HG02938 (cell line): ENCODE results near the gene SREBF2.
"Not testable (repeated sequence)": the region's sequence is repeated elsewhere in the genome, so short reads cannot be mapped to it uniquely, and the experiment has no call there.

Experiments
- ATAC-seq: cut with Tn5 transposase; IDR thresholded peaks from one replicate; pipeline ENCODE4 v1.9.1; 2021; ENCODE audit warnings: mild to moderate bottlenecking, moderate library complexity; ENCODE audit not compliant: unreplicated experiment

Gene SREBF2

DNA sequence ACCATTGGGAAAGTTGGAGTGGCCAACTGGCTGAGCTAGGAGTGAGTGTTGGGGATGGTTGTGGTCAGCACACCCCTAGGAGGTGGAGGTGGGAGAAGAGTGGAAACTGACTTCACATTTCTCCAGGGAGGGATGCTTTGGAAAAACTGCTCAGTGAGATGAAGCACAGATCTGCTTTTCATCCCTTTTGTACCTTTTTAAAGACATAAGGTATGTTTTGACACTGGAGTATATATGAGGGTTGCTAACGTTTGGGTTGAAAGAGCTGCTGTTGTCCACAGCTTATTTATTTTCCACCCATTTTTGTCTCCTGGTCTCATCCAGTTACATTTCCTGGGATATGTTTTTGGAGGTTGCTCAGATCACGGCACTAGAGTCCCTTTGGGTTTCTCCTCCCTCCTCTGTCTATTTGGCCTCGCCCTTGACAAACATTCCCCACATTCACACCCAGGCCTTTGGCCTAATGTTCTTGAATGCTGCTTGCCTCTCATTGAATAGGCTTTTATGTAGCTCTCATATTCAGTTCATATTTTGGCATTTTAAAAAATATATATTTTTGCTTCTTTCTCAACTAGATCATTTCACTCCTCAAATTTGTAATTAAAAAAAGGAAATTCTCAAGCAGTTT lies 8.3 kb downstream of the SREBF2 start:
- no peak for ATAC-seq

DNA sequence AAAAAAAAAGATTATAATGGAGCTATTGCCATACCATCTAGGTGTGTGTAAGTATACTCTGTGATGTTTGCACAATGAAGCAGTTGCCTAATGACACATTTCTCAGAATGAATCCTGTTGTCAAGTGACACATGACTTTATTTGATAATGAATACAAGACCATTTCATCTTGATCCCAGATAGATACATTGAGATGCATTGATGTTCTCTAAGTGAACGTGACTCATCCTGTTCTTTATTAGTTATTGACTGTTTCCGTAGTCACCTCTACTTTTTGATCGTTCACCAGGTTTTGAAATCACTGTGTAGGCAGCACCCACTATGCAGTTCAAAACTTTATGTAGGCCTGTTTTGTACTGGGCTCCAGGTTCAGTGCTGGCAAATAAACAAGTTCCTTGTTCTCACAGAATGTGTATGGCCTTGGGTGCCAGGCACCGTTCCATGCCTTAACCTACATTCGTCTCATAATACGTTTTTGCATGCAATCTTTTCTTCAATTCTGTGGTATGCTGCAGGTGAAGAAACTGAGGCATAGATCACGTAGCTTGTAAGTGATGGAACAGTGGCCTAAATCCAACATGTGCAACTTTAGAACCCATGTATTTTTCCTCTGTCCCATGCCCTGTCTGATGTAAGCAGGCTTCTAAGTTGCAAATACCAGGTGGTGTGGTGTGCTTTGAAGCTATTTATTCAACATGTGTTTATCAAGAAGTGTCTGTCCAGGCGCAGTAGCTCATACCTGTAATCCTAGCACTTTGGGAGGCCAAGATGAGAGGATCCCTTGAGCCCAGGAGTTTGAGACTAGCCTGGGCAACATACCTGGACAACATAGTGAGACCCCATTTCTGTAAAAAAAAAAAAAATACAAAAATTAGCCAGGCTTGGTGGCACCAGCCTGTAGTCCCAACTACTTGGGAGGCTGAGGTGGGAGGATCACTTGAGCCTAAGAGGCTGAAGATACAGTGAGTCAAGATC lies 10.4 kb downstream of the SREBF2 start:
- ATAC-seq: no peak

DNA sequence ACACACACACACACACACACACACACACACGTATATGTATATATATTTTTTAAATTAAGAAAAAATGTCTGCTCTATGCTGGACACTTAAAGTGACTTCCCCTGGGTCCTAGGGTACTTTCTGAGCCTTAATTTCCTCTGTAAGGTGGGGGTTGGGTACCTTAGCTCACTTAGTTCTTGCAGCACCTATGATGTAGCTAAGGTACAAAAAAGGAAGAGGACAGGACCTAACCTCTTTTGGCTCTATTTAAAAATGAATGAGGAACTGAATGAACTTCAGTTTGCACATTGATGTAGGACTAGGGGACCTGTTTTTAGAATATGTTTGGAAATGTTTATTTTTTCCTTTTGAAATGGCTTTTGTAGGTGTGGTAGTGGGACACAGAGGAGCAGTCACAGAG lies 11.1 kb downstream of the SREBF2 start:
- ATAC-seq: no peak

DNA sequence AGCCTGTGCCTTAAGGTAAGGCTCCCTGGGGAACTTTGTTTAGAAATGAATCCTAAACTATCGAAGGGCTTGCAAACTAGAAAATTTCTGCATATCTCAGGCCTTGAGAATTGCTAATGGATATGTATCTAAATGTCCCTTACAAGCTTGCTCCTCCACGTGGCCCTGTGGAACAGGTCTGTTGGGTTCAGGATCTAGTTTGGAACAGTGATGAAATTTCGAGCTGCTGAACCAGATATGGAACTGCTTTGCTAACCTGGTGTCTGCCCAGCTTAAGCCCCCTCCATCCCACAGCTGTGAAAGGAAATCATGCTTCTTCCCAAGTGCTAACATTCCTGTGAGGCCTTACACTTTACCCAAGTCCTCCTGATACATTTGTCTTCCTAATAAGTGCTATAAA lies 11.6 kb downstream of the SREBF2 start:
- no peak for ATAC-seq

DNA sequence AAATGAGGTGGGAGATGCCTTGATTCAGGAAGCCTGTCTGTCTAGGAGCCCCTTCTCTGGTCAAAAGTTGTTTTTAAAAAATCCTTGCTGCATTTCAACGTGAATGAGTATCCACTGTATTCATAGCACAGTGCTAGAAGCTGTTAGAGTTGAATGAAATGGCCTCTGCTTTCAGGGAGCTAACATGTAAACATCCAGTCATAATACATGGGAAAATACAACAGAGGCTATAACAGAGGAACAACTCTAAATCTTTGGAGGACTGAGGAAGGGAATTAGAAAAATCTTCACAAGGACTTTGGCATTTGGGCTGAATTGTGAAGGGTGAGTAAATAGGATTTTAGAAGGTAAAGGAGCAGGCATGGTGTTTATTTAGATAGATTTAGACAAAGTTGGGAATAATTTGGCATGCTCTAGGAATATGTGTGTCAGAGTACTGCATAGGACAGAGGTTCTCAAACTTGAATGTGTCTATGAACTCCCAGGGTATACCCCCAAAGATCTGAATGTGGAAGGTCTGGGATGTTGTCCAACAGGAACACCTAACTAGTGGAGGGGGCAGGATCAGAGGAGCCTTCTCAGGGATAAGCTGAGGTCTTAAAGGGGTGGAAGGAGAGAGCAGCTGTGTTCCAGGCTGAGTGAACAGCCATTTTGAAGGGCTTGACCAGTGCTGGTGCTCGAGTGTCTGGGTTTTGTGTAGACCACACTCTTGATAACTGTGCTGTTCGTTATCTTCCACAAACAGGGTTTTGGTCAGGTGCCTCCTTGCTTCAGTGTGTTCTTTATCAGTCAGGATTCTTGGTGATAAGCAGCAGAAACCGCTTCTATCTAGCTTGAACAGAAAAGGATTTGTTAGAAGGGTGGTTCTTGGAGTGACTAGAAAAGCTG lies 12.7 kb downstream of the SREBF2 start:
- no peak for ATAC-seq

DNA sequence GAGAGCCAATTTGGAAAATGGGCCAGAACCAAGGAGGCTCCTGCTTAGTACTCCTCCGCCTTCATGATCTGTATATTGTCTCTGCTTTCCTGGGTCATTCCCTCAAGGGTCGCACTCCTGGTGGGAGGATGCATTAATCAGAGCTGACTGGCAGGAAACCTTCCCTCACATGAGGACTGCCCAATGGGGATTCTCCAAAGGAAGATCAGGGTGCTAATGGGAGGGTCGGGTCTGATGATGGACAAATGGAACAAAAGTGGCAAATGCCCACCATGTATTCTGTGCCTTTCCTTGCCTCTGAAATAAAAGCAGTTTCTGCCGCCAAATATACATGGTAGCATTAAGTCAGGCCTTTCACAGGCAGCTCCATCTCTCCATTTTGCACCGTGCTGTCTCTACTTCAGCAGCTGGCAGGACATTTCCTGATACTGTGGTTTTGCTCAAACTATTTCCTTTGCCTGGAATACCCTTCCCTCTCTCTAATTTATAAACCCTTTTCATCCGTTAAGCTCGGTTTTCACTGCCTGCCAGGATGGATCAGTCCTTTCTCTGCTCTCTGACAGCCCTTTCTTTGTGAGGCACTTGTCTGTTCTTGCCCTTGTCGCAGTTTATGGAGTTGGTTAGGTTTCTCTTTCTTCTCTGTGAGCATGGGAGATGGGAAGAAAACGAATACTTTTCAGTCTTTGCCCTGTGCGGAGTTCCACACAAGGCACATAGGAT lies 13.5 kb downstream of the SREBF2 start:
- ATAC-seq: no peak

DNA sequence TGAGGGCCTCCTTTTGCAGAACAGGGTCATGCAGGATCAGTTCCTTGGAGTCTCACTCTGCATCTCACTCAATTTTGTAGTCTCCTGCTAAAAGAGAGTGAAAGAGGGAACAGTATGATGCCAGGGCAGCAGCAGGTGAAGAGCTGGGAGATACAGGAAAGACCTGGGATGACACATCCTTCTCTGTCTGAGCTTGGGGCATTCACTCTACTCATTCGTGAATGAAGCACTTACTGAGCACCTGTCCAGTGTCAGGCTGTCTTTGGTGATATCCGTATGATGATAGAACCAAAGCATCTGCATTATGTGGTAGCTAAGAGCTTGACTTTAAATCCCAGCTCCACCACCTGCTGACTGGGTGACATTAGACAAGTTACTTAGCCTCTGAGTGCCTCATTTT lies 14.4 kb downstream of the SREBF2 start:
- ATAC-seq: no peak

DNA sequence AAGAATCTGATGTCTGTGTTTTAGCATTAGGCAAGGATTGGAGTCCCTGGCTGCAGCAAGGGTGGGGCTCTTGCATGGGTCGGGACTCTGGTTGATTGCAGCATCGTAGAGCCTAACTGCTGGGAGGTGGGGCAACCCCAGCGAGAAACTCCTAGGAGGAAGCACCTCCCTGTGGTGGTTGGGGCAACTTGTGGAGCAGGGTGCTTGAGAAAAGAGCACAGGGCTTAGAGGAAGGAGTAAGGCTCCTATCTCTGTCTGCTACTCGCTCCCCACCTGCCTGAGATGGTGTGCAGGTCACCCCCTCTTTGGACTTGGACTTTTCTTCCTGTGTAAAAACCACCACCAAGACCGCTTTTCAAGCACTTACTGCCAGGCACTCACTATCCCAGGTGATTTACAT lies 15.6 kb downstream of the SREBF2 start:
- no peak for ATAC-seq

DNA sequence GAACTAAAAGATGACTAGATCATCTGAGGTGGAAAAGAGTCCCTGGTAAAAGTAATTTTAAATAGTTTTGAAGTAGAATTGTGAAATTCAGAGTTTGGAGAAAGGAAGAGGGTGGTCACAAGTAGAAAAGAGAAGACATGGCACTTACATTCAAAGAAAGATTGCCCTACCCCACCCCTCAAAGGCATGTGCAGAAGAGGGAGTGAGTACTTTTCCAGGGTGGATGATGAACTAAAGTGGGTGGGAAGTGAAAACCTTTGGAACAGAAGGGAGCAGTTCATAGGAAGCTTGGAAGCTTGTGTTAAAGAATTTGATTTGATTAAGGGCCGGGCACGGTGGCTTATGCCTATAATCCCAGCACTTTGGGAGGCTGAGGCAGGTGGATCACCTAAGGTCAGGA lies 23.6 kb downstream of the SREBF2 start:
- ATAC-seq: no peak

DNA sequence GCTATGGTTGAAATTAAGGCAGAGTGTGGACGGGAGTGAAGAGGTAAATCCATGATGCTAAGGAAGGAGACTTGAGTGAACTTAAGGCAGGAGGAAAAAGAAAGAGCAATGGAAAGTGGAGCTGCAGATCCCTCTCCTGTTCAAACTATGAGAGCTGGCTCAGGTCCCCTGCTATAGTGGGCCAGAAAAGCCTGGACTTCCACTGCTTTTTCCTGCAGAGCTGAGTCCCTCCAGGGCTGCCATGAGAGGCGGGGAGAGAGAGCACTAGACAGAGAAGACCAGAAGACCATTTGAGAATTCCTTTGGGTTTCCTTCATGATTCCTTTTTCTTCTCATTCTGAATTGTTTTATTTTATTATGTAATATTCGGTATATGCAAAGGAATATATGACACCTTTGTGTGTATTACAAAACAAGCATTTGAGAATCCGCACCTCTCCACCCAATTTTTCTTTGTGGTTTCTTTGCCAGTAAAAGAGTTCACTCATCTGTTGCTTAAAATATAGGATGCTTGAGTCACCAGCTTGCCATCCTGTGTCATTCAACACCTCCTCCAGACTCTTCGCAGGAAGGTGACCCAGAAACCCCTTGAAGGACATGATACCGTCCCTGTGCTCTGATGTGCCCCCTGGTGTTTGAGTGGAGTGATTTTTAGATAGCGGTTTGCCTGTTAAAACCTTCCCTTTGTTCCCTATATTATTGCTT lies 24.4 kb downstream of the SREBF2 start:
- ATAC-seq: no peak

DNA sequence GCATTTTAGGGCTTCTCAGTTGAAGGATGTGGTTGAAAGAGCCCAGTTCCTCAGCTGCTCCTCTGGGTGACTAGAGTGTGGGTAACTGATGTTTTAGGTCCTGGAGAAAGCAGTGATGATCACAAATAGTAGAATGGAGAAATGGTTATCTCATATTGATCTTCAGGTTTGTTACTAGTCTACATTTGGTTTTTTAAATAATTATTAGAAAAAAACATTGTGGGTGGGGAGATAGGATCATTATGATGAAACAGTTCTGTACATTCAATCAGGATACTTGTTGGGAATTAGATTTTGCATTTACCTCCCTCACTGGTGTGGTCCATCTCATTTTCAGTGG lies 24.9 kb downstream of the SREBF2 start:
- no peak for ATAC-seq

DNA sequence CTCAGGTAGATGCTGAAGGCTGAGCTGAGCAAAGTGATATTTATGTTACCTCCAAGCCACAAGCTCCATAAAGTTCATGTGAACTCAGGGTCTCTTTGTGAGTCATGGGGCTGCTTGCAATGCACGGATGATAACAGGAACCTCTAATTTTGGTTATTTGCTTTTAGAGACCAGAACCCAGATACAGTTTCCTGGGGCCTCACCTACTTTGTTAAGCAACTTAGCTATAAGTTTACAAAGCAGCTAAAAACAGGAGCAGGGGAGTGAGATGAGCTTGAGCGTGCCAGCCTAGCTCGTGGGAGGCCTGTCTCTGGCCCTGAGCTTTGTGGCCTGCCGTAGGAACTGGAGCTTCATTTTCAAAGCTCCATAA lies 29.2 kb downstream of the SREBF2 start:
- peak; percentile 32 for ATAC-seq

DNA sequence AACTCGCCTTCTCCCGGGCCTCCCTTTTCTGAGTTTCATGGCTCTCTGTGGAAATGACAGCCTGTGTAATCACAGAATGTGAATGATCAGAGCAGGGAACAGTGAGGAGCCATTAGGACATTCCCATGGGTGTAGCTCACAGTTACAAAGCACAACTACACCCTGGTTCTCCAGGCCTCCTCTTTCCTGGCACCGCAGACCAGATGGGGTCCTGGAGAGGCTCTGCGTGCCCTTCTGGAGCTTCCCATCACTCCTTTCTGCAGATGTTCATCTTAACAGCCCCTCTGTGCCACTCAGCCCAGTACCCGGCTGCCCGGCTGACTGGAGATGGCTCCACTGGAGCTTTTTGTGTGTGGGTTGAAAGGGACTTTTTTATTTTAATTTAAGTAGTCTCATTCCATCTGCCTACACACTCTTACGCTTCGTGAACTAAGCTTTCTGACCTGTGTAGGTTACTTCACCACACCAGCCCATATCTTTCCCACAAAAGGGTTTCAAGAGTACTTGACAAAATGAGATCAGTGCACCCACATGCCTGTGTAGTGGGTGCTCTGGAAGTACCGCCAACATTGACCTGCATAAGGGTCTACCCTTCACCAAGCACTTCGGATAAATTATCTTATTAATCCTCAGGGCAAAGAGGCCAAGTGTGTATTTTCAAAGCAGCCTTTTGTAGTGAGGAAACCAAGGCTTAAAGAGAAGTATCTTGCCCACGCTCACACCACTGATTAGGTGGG lies 29.8 kb downstream of the SREBF2 start:
- peak; percentile 53 for ATAC-seq

DNA sequence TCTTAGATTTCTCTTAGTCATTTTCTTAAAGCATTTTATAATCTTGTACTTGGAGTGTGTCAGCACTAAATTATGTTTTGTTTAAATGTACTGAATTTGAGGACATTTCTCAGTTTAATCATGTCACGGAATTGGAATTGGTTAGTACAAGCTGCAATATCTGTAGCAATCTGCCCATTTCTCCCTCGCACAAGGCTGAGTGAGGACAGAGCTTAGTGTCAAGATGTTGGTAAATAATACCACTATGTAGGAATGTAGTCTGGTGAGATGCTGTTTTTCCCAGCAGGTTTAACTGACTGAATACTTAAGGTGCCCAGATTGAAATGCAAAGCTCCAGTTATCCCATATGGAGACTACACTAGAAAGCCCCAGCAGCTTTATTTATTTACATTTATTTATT lies 30.6 kb downstream of the SREBF2 start:
- ATAC-seq: no peak

DNA sequence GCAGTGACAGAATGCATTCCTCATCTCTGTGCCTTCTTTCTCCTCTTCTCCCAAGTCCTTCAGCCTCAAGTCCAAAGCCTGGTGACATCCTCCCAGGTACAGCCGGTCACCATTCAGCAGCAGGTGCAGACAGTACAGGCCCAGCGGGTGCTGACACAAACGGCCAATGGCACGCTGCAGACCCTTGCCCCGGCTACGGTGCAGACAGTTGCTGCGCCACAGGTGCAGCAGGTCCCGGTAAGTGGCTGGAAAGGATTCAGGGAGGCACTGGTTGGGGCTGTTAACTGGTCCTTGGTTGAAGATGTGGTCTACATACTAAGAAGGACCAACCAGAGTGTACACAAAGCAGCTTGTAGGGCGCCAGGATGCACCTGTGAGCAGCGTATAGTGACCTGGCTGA lies 35.7 kb downstream of the SREBF2 start:
- no peak for ATAC-seq

DNA sequence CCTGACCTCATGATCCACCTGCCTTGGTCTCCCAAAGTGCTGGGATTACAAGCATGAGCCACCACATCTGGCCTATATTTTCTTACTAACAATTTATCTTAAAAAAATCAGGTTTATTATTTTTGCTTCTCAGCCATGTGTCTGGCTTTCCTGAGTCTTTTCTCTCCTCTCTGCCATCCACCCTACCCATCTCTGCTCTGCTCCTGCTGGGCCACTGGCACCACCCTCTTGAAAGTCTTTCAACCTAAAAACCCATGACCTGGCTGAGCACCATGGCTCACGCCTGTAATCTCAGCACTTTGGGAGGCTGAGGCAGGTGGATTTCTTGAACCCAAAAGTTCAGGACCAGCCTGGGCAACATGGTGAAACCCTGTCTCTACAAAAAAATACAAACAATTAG lies 37.2 kb downstream of the SREBF2 start:
- ATAC-seq: not testable (repeated sequence)

DNA sequence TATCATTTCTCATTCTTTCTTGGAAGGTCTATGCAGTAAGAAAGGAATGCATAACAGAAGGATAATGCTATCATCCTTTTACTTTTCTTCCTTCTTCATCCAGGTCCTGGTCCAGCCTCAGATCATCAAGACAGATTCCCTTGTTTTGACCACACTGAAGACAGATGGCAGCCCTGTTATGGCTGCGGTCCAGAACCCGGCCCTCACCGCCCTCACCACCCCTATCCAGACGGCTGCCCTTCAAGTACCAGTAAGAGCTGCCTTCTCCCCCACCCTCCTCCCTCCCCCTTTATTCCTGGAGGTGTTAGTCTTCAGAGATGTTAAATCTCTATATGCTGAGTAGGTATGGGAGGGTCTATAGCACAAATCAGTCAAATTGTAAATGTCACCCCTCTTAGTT lies 37.9 kb downstream of the SREBF2 start:
- ATAC-seq: no peak

DNA sequence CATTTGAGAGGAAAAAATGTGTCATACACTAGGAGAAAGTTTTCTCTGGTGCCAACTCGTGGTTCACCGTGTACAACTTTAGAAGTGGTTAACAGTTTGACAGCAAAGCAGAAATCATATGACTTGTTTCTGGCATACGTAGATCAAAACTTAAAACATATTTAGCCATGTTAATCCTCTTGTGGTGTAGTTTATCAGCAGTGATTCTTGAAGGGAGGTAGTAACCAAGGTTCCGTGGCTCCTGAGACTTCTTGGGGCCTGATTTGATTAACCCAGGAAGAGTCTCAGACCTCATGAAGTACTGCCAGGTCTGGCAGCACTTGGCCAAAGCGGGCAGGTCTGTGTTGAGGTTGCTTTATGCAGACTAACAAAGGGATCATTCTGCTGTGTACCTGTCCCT lies 40.5 kb downstream of the SREBF2 start:
- no peak for ATAC-seq

DNA sequence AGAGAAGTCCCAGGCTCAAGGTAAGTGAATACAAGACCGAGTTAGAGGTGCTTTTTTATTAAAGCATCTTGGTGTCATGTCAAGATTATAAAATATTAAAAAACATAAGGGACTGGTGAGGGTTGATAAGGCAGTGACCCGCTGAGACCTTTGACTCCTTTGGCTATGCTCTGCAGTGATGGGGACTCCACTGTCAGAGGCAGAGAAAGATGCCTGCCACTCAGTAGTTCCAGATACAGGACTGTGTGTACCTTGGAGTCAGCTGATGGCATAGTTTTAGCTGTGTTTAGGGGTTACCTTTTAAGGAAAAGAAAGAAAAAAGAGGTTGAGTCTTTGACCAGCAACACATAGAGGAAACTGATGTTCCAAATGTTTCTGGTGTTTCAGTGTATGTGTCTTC lies 41.2 kb downstream of the SREBF2 start:
- no peak for ATAC-seq
